ENCODE results near the gene TERT. TPM values are rescaled to one million over a fixed set of nuclear protein-coding genes. Genes with fewer than 3 reads are reported as not detected.
A peak's percentile ranks its signal among the peaks of the same experiment; 100 is the strongest.

The TERT gene
- total and polyA plus RNA-seq, 2 of the 8 experiments (the other 6 are each of a cell fraction or from before 2014, with no cell fraction given) = 13.1 to 23.1 TPM

DNA sequence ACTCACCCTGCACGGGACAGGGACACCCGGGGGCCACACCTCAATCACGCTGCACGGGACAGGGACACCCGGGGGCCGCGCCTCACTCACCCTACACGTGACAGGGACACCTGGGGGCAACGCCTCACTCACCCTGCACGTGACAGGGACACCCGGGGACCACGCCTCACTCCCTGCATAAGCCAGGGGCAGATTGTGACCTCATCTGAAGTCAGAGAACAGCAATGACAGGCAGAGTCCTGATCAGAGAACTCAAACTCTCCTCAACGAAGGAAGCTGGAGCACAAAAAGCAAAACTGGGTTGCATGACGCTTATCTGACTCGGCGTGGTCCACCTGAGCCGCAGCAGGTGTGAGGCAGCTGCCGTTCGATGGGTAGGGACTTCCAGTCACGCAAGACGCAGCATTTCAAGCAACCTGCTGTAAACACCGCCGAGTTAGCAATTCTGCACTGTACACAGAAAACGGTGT, 3.2 kb downstream of the TERT start:
- peaks cover 4 to 19% of the 10 kb centered on the region in 2 experiments for H4K20me1 ChIP-seq (replicated peaks in 1 of 2; ENCODE audit: control insufficient read depth in 1 of 2, insufficient read depth in 2 of 2, low read length in 2 of 2)
- H2BK20ac ChIP-seq (ENCODE audit: low read length) = no peak overlapping the region
- peaks cover 14% of the 10 kb centered on the region; the same call in 1 of the 2 replicates for H3K23me2 ChIP-seq (ENCODE audit: low read depth, low read length)
- H3K4me3 ChIP-seq (ENCODE audit: extremely low read depth in 1 of 4, insufficient read depth in 2 of 4, low read depth in 3 of 4, low read length in 4 of 4) = no peak overlapping the region
- no peak overlapping the region for H4K5ac ChIP-seq (ENCODE audit: insufficient read length, low read depth, low read length)
- no peak overlapping the region for H3K56ac ChIP-seq (replicated peaks; ENCODE audit: insufficient read length, low read depth, low read length)
- H2BK120ac ChIP-seq (replicated peaks; ENCODE audit: low read depth, low read length) = no peak overlapping the region
- no peak overlapping the region for H2BK12ac ChIP-seq (ENCODE audit: low read depth, low read length)
- H3K79me1 ChIP-seq (ENCODE audit: low read depth, low read length) = peaks cover 4% of the 10 kb centered on the region
- H3K9me3 ChIP-seq (ENCODE audit: insufficient read depth in 2 of 2, low read depth in 1 of 2, low read length in 1 of 2) = peaks cover 0 to 4% of the 10 kb centered on the region in 2 experiments; a peak in 1 of 4 replicates
- peaks cover 0 to 13% (median 6%) of the 10 kb centered on the region in 4 experiments; a peak in 5 of 7 replicates for H3K4me1 ChIP-seq (replicated peaks in 1 of 4; ENCODE audit: control insufficient read depth in 3 of 4, insufficient read depth in 4 of 4, low read length in 3 of 4)
- peaks cover 0 to 8% (median 2%) of the 10 kb centered on the region in 4 experiments; a peak in 4 of 7 replicates for H3K27me3 ChIP-seq (replicated peaks in 1 of 4; ENCODE audit: control insufficient read depth in 3 of 4, extremely low read depth in 1 of 4, insufficient read depth in 3 of 4, low read length in 3 of 4)
- DNase-seq (ENCODE audit: low read depth in 1 of 2, low spot score in 2 of 2) (peak in 1 of 2 experiments; percentile 37), FAIRE-seq (no peak)
- H2AK5ac ChIP-seq (ENCODE audit: low read depth, low read length) = no peak overlapping the region
- H3K36me3 ChIP-seq (ENCODE audit: control insufficient read depth in 2 of 4, insufficient read depth in 4 of 4, low read length in 3 of 4) = peaks cover 0 to 7% (median 0%) of the 10 kb centered on the region in 4 experiments; a peak in 3 of 8 replicates
- POLR2A ChIA-PET (ENCODE audit: partially characterized antibody) = no interaction called here
- CTCF ChIA-PET (ENCODE audit: partially characterized antibody) = no interaction called here
- H4K8ac ChIP-seq (ENCODE audit: extremely low read depth, insufficient read depth, low read length) = no peak overlapping the region
- no peak overlapping the region for H3K18ac ChIP-seq (ENCODE audit: extremely low read depth, low read length)
- H4K91ac ChIP-seq (replicated peaks; ENCODE audit: insufficient read length, low read length) = no peak overlapping the region
- peaks cover 0 to 8% of the 10 kb centered on the region in 2 experiments; a peak in 3 of 4 replicates for H3K79me2 ChIP-seq (ENCODE audit: control insufficient read depth in 1 of 2, insufficient read depth in 2 of 2, low read length in 2 of 2)
- no peak overlapping the region for H3K23ac ChIP-seq (ENCODE audit: insufficient read length)
- no peak overlapping the region for H3K14ac ChIP-seq (ENCODE audit: insufficient read length)
- no peak overlapping the region for H3K27ac ChIP-seq (ENCODE audit: low read depth, low read length)
- H3K9ac ChIP-seq (replicated peaks in 1 of 4; ENCODE audit: extremely low read depth in 1 of 4, low read depth in 3 of 4, low read length in 3 of 4) = no peak overlapping the region
- H3K4me2 ChIP-seq (ENCODE audit: insufficient read depth in 1 of 2, low read depth in 2 of 2, low read length in 2 of 2) = no peak overlapping the region
- H2AFZ ChIP-seq (ENCODE audit: low read length) = no peak overlapping the region
- no peak overlapping the region for H3K4ac ChIP-seq (replicated peaks; ENCODE audit: insufficient read length, low read depth, low read length)
- H2BK15ac ChIP-seq (ENCODE audit: low read length) = no peak overlapping the region
- WGBS, 2 experiments (ENCODE audit: extremely low coverage in 1 of 2, insufficient coverage in 1 of 2, insufficient read length in 1 of 2, insufficient replicate concordance in 2 of 2, low coverage in 1 of 2, low lambda C conversion rate in 2 of 2, missing lambda C conversion rate in 1 of 2) = 89% methylated on average over 22 of the region's 24 CpGs; no CpG with 5 or more reads in 1 of the 2 experiments
- H2BK5ac ChIP-seq (ENCODE audit: low read depth, low read length) = no peak overlapping the region
- no peak for TF ChIP-seq KDM5A (IDR thresholded peaks at IDR 0.05; ENCODE audit: low read length)
- TF ChIP-seq BRCA1 (IDR thresholded peaks at IDR 0.05; ENCODE audit: low read depth, low read length) = no peak
- TF ChIP-seq SIX5 (IDR thresholded peaks at IDR 0.05; ENCODE audit: low read depth, low read length) = no peak
- TF ChIP-seq, protein P1, sequence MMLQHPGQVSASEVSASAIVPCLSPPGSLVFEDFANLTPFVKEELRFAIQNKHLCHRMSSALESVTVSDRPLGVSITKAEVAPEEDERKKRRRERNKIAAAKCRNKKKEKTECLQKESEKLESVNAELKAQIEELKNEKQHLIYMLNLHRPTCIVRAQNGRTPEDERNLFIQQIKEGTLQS (IDR thresholded peaks at IDR 0.05; ENCODE audit: insufficient read depth, low read depth, low read length) = no peak
- no peak for TF ChIP-seq CBX8 (IDR thresholded peaks at IDR 0.05; ENCODE audit: borderline replicate concordance, low read depth, low read length)
- no peak for TF ChIP-seq SP2 (IDR thresholded peaks at IDR 0.05; ENCODE audit: low read length)
- TF ChIP-seq NRF1 (IDR thresholded peaks at IDR 0.05; ENCODE audit: low read depth, low read length) = no peak
- no peak for TF ChIP-seq EGR1 (IDR thresholded peaks at IDR 0.05; ENCODE audit: borderline replicate concordance, low read depth, low read length)
- no peak for TF ChIP-seq RNF2 (IDR thresholded peaks at IDR 0.05; ENCODE audit: borderline replicate concordance, low read depth, low read length, missing control alignments, poor library complexity, severe bottlenecking)
- no peak for TF ChIP-seq CEBPB (IDR thresholded peaks at IDR 0.05; ENCODE audit: low read depth, low read length)
- TF ChIP-seq JUND (IDR thresholded peaks at IDR 0.05; ENCODE audit: low read length) = no peak
- TF ChIP-seq, protein P2, sequence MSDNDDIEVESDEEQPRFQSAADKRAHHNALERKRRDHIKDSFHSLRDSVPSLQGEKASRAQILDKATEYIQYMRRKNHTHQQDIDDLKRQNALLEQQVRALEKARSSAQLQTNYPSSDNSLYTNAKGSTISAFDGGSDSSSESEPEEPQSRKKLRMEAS (IDR thresholded peaks at IDR 0.05) = no peak
- no peak for TF ChIP-seq ZNF274 (IDR thresholded peaks at IDR 0.05; ENCODE audit: borderline replicate concordance, extremely low read depth, low read length)
